Activated CD4-positive, alpha-beta T cell treated with anti-CD3 and anti-CD28 coated beads for 36 hours (primary cell): ENCODE measurements around the gene ZNF883. TPM values are rescaled to one million over a fixed set of nuclear protein-coding genes. Genes with fewer than 3 reads are reported as not detected.

Source experiments
- ATAC-seq: fragments of 200-7000 bp; cut with Tn5 transposase; one replicate; pipeline ENCODE4 v1.10.0; 2021; ENCODE audit warnings: mild to moderate bottlenecking, moderate library complexity
- CTCF ChIA-PET: fragments of 350-600 bp; sonication (Branson Sonifier 250); formaldehyde crosslinking; loops from one replicate; lab custom pipeline; 2021; ENCODE audit warnings: antibody characterized with exemption; lab: Charles Lee
- POLR2A ChIA-PET: fragments of 350-600 bp; sonication (Branson Sonifier 250); formaldehyde crosslinking; loops from one replicate; lab custom pipeline; 2021; ENCODE audit warnings: antibody characterized with exemption, inconsistent platforms; lab: Charles Lee
- DNase-seq: peaks from one replicate; pipeline ENCODE4 v3.0.0-alpha.2; 2020
- H3K27ac Mint-ChIP-seq: one replicate; pipeline ENCODE4 v1.8.0; 2021; ENCODE audit warnings: mixed read lengths
- H3K27me3 Mint-ChIP-seq: one replicate; pipeline ENCODE4 v1.8.0; 2021; ENCODE audit warnings: mixed read lengths
- H3K36me3 Mint-ChIP-seq: one replicate; pipeline ENCODE4 v1.8.0; 2021; ENCODE audit warnings: low read depth, mixed read lengths
- H3K4me1 Mint-ChIP-seq: one replicate; pipeline ENCODE4 v1.8.0; 2021; ENCODE audit warnings: mixed read lengths
- H3K4me3 Mint-ChIP-seq: one replicate; pipeline ENCODE4 v1.8.0; 2021; ENCODE audit warnings: mild to moderate bottlenecking, moderate library complexity, mixed read lengths
- H3K9me3 Mint-ChIP-seq: one replicate; pipeline ENCODE4 v1.8.0; 2021; ENCODE audit warnings: low read depth, mixed read lengths
- intact Hi-C, 2 experiments: fragments of 100-400 bp; cut with DNase I in 1 of 2; cut with micrococcal nuclease in 1 of 2; formaldehyde crosslinking; loops; one replicate each; pipeline versions ENCODE4 v1.14.2 to v1.15.1; 2022 to 2024; cut with DNase I, micrococcal nuclease
- total RNA-seq, 2 experiments: library from RNA; stranded (reverse); gene quantifications; one replicate each; pipeline ENCODE4 v1.2.3, GENCODE V29; 2021

The ZNF883 gene
- total RNA-seq, 2 experiments from 2014 or later = 1.1 to 1.3 TPM

DNA sequence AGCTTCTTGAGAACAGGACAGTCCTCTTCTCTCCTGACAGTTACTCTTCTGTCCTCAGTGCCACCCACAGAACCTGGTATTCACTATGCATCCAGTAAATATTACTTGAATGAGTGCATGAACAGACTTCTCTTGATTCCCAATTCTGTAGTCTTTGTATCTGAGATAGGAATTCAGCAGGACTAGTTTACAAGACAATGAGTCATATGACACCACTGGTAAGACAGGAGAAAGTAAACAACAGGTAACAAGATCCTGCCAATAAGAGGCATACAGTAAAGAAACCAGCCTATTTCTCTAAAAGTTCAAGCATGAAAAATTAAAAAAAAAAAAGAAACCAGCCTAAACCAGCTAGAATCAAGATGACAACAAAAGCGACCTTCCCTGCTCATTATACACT lies 6.2 kb downstream of the ZNF883 start:
- ChIA-PET CTCF (no interaction called here), POLR2A (no interaction called here)
- no peak overlapping the region for H3K27ac Mint-ChIP-seq
- no peaks in the 10 kb centered on the region for H3K4me1 Mint-ChIP-seq
- H3K9me3 Mint-ChIP-seq = peaks cover 30% of the 10 kb centered on the region
- H3K4me3 Mint-ChIP-seq = no peak overlapping the region
- no peak for DNase-seq
- H3K36me3 Mint-ChIP-seq = peaks cover 19% of the 10 kb centered on the region
- peaks cover 2% of the 10 kb centered on the region for H3K27me3 Mint-ChIP-seq
- ATAC-seq = no peak
- intact Hi-C loops = no loop called here

- Mint-ChIP-seq H3K27me3 (no peaks in the 10 kb centered on the region), H3K9me3 (peaks cover 57% of the 10 kb centered on the region), H3K36me3 (peaks cover 36% of the 10 kb centered on the region), H3K4me3 (no peak overlapping the region), H3K4me1 (no peaks in the 10 kb centered on the region), H3K27ac (no peak overlapping the region)
- ChIA-PET POLR2A (no interaction called here), CTCF (no interaction called here)
- DNase-seq = no peak
- intact Hi-C loops = loop anchor here in 1 of 2 experiments (10.0 kb wide), 1 partner anchor 63 kb away; no protein-coding TSS in a partner anchor
- no peak for ATAC-seq
Measured at GRCh38 chr9:112997236-112997941, 14.6 kb downstream of the ZNF883 start.

- no peaks in the 10 kb centered on the region for H3K4me1 Mint-ChIP-seq
- ChIA-PET POLR2A (no interaction called here), CTCF (no interaction called here)
- ATAC-seq (no peak), DNase-seq (peak; percentile 50)
- no peaks in the 10 kb centered on the region for H3K36me3 Mint-ChIP-seq
- peaks cover 3% of the 10 kb centered on the region for H3K9me3 Mint-ChIP-seq
- no peak overlapping the region for H3K27ac Mint-ChIP-seq
- H3K27me3 Mint-ChIP-seq = peaks cover 19% of the 10 kb centered on the region
- H3K4me3 Mint-ChIP-seq = no peak overlapping the region
- intact Hi-C loops = loop anchor here (1.0 to 10.0 kb wide), 3 partner anchors 53 to 128 kb away; no protein-coding TSS in a partner anchor
Measured at GRCh38 chr9:112971415-112971814, 40.6 kb downstream of the ZNF883 start.

GRCh38 chr9:112970939-112971338 lies 41.1 kb downstream of the ZNF883 start:
- POLR2A ChIA-PET = no interaction called here

GRCh38 chr9:112969730-112970129 lies 42.3 kb downstream of the ZNF883 start:
- Mint-ChIP-seq H3K4me3 (no peak overlapping the region), H3K9me3 (peaks cover 2% of the 10 kb centered on the region), H3K27me3 (peaks cover 18% of the 10 kb centered on the region), H3K27ac (no peak overlapping the region), H3K36me3 (no peaks in the 10 kb centered on the region), H3K4me1 (no peaks in the 10 kb centered on the region)
- ATAC-seq (no peak), DNase-seq (no peak)
- POLR2A ChIA-PET = no interaction called here
- CTCF ChIA-PET = interaction anchor here (0.7 to 1.0 kb wide), 2 partner anchors 31 to 32 kb away, joined by 3 to 5 read pairs; no protein-coding TSS in a partner anchor
- intact Hi-C loops = loop anchor here (10.0 kb wide), 2 partner anchors 55 to 125 kb away; no protein-coding TSS in a partner anchor

More at GRCh38 chr9:112970939-112971338, 41.1 kb downstream of the ZNF883 start:
- Mint-ChIP-seq H3K27ac (no peak overlapping the region), H3K36me3 (no peaks in the 10 kb centered on the region), H3K4me1 (no peaks in the 10 kb centered on the region), H3K27me3 (peaks cover 18% of the 10 kb centered on the region), H3K9me3 (peaks cover 3% of the 10 kb centered on the region), H3K4me3 (no peak overlapping the region)
- intact Hi-C loops = loop anchor here (1.0 to 10.0 kb wide), 3 partner anchors 54 to 128 kb away; no protein-coding TSS in a partner anchor
- no peak for ATAC-seq
- no peak for DNase-seq
- CTCF ChIA-PET = interaction anchor here (1.0 kb wide), 1 partner anchor 33 kb away, joined by 3 read pairs; no protein-coding TSS in a partner anchor

- no peaks in the 10 kb centered on the region for H3K36me3 Mint-ChIP-seq
- DNase-seq (no peak), ATAC-seq (no peak)
- CTCF ChIA-PET = interaction anchor here (0.6 to 1.0 kb wide), 4 partner anchors 30 to 782 kb away, joined by 3 to 5 read pairs (median 3); no protein-coding TSS in a partner anchor
- no peak overlapping the region for H3K4me3 Mint-ChIP-seq
- H3K9me3 Mint-ChIP-seq = peaks cover 2% of the 10 kb centered on the region
- POLR2A ChIA-PET = no interaction called here
- intact Hi-C loops = no loop called here
- peaks cover 19% of the 10 kb centered on the region for H3K27me3 Mint-ChIP-seq
- no peaks in the 10 kb centered on the region for H3K4me1 Mint-ChIP-seq
- no peak overlapping the region for H3K27ac Mint-ChIP-seq
Measured at GRCh38 chr9:112955550-112955949, 56.4 kb downstream of the ZNF883 start.

- no peaks in the 10 kb centered on the region for H3K36me3 Mint-ChIP-seq
- peaks cover 6% of the 10 kb centered on the region for H3K9me3 Mint-ChIP-seq
- H3K27me3 Mint-ChIP-seq = peaks cover 11% of the 10 kb centered on the region
- DNase-seq (peak; percentile 41), ATAC-seq (peak; percentile 26)
- H3K4me1 Mint-ChIP-seq = no peaks in the 10 kb centered on the region
- H3K4me3 Mint-ChIP-seq = no peak overlapping the region
- H3K27ac Mint-ChIP-seq = no peak overlapping the region
- intact Hi-C loops = no loop called here
- ChIA-PET POLR2A (no interaction called here), CTCF (interaction anchor here (0.6 kb wide), 1 partner anchor 105 kb away, joined by 4 read pairs; no protein-coding TSS in a partner anchor)
Measured at GRCh38 chr9:112945620-112946208, 66.3 kb downstream of the ZNF883 start.

- Mint-ChIP-seq H3K36me3 (no peaks in the 10 kb centered on the region), H3K27ac (no peak overlapping the region), H3K4me1 (no peaks in the 10 kb centered on the region), H3K4me3 (no peak overlapping the region), H3K9me3 (no peaks in the 10 kb centered on the region), H3K27me3 (peaks cover 15% of the 10 kb centered on the region)
- intact Hi-C loops = loop anchor here in 1 of 2 experiments (10.0 kb wide), 2 partner anchors 55 to 155 kb away; no protein-coding TSS in a partner anchor
- POLR2A ChIA-PET = no interaction called here
- no peak for DNase-seq
- ATAC-seq = no peak
- CTCF ChIA-PET = interaction anchor here (0.6 to 1.2 kb wide), 3 partner anchors 20 to 1636 kb away, joined by 3 to 4 read pairs (median 3); no protein-coding TSS in a partner anchor
Measured at GRCh38 chr9:112939418-112939817, 72.6 kb downstream of the ZNF883 start.

DNA sequence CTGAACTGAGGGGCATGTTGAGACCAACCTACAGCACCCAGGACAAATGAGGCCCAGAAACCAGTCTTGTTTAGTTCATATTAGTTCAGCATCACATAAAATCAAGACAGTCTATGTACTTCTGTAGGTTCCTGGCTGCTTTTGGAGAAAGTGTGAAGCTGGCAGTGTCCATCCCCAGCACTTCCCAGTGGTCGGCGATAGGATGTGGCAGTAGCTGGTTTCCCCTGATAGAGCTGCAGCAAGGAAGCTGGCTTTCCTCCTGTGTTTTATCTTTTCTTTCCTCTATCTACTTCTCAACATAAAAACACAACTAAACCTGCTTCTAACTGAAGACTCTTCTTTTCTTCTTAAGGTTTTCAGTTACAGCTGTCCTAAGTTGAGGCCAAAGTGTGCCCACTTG lies 78.3 kb downstream of the ZNF883 start:
- POLR2A ChIA-PET = no interaction called here
- H3K27ac Mint-ChIP-seq = no peak overlapping the region
- CTCF ChIA-PET = interaction anchor here (0.8 kb wide), 1 partner anchor 179 kb away, joined by 3 read pairs; no protein-coding TSS in a partner anchor
- intact Hi-C loops = loop anchor here in 1 of 2 experiments (10.0 kb wide), 2 partner anchors 61 to 161 kb away; no protein-coding TSS in a partner anchor
- no peaks in the 10 kb centered on the region for H3K4me1 Mint-ChIP-seq
- no peak for ATAC-seq
- H3K36me3 Mint-ChIP-seq = no peaks in the 10 kb centered on the region
- H3K4me3 Mint-ChIP-seq = no peak overlapping the region
- peaks cover 15% of the 10 kb centered on the region for H3K27me3 Mint-ChIP-seq
- DNase-seq = no peak
- H3K9me3 Mint-ChIP-seq = no peaks in the 10 kb centered on the region

DNA sequence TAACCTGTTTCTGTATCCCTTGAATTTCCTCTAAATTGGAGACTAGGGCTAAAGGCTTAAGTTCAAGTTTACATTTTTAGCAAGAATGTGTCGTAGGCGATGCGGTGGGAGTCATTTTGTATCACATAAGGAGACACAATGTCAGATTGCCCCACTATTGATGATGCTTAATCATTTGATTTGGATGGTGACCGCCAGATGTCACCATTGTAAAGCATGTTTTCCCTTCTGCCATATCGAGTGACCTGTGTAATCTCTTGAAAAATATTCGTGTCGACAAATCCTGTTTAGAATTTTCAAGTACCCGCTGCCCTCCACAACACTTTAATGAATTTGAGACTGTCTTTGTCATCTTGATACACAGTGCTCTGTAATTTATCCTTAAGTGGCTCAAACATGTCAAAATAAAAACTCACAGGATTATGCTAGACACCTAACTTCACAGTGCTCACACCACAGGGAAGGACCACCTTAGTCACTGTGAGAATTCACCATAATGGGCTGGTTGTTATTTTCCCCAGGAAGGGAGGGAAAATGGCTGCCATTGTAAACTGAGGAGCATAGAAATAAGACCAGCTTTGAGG lies 86.8 kb downstream of the ZNF883 start:
- peak; percentile 33 for DNase-seq
- Mint-ChIP-seq H3K27me3 (peaks cover 13% of the 10 kb centered on the region), H3K9me3 (no peaks in the 10 kb centered on the region), H3K4me1 (peaks cover 2% of the 10 kb centered on the region), H3K36me3 (no peaks in the 10 kb centered on the region), H3K4me3 (no peak overlapping the region), H3K27ac (no peak overlapping the region)
- no peak for ATAC-seq
- CTCF ChIA-PET = interaction anchor here (0.6 to 1.5 kb wide), 3 partner anchors 31 to 187 kb away, joined by 3 to 9 read pairs (median 3); no protein-coding TSS in a partner anchor
- POLR2A ChIA-PET = no interaction called here
- intact Hi-C loops = no loop called here

GRCh38 chr9:112921549-112921948 lies 90.4 kb downstream of the ZNF883 start:
- ATAC-seq (peak; percentile 66), DNase-seq (no peak)
- Mint-ChIP-seq H3K4me1 (peaks cover 2% of the 10 kb centered on the region), H3K9me3 (no peaks in the 10 kb centered on the region), H3K36me3 (no peaks in the 10 kb centered on the region), H3K27me3 (peaks cover 13% of the 10 kb centered on the region), H3K27ac (no peak overlapping the region), H3K4me3 (no peak overlapping the region)
- POLR2A ChIA-PET = no interaction called here
- intact Hi-C loops = loop anchor here in 1 of 2 experiments (5.0 kb wide), 1 partner anchor 191 kb away; no protein-coding TSS in a partner anchor
- CTCF ChIA-PET = interaction anchor here (0.6 to 2.4 kb wide), 5 partner anchors 16 to 190 kb away, joined by 3 to 17 read pairs (median 3); no protein-coding TSS in a partner anchor
